Testis (tissue), 3 donors: Measurements from ENCODE around the gene SCARB2. TPM values are rescaled to one million over a fixed set of nuclear protein-coding genes. Genes with fewer than 3 reads are reported as not detected.

ENCODE experiments used
- DNase-seq: peaks from one replicate; pipeline ENCODE4 v3.0.0-alpha.2; 2019
- H3K27ac ChIP-seq, 2 donors: fragments of 200-600 bp; sonication (generic); one replicate each; pipeline ENCODE4 v1.5.1; 2019
- H3K27me3 ChIP-seq: fragments of 200-600 bp; sonication (generic); one replicate; pipeline ENCODE4 v1.5.1; 2019
- H3K36me3 ChIP-seq: fragments of 200-600 bp; sonication (generic); one replicate; pipeline ENCODE4 v1.5.1; 2017; ENCODE audit warnings: low read depth; ENCODE audit errors: missing control alignments
- H3K4me1 ChIP-seq: fragments of 200-600 bp; sonication (generic); one replicate; pipeline ENCODE4 v1.5.1; 2019
- H3K4me3 ChIP-seq, 2 donors: fragments of 200-600 bp; sonication (generic); one replicate each; pipeline ENCODE4 v1.5.1; 2017 to 2019
- H3K9me3 ChIP-seq: fragments of 200-600 bp; sonication (generic); one replicate; pipeline ENCODE4 v1.5.1; 2017
- POLR2A ChIP-seq: fragments of 450-650 bp; IDR thresholded peaks from one replicate; pipeline ENCODE4 v1.6.1; 2017; ENCODE audit warnings: antibody characterized with exemption, mild to moderate bottlenecking, moderate library complexity
- WGBS, 2 donors: methylation state at CpG; one replicate each; pipeline ENCODE4 v1.1.5; 2018; 5-methylcytosine and 5-hydroxymethylcytosine counted together
- intact Hi-C: fragments of 100-400 bp; cut with DNase I; formaldehyde crosslinking; loops from one replicate; pipeline ENCODE4 v1.15.1; 2023; ENCODE audit warnings: low total_unique reads
- polyA plus RNA-seq: library from polyadenylated mRNA; stranded (reverse); fragments of 350-450 nt; fragmentation: Illumina TruSeq; extraction: RNeasy Lipid Tissue Mini Kit (QIAGEN cat#74804); gene quantifications from one replicate; pipeline ENCODE4 v1.2.3, GENCODE V29; 2014; ENCODE audit warnings: low read depth, low replicate concordance; ENCODE audit not compliant: insufficient read depth
- total RNA-seq, 2 donors: library from RNA; depleted of rRNA; stranded (reverse); fragments of >200 nt; gene quantifications; one replicate each; pipeline ENCODE4 v1.2.3, GENCODE V29; 2016
- TF ChIP-seq, protein P1 (sequence below), 3 experiments: fragments of 450-650 bp in 2 of 3; fragments of 200-600 bp in 1 of 3; sonication (generic) in 1 of 3; IDR thresholded peaks; one replicate each; pipeline ENCODE4 v1.5.1; 2016 to 2019; ENCODE audit warnings: antibody characterized with exemption in 3 of 3, mild to moderate bottlenecking in 2 of 3, moderate library complexity in 1 of 3

Gene SCARB2
- total and polyA plus RNA-seq, 3 donors from 2014 or later, result 79.0 to 115 (median 115) TPM

- H3K4me1 ChIP-seq, result peaks cover 68% of the 10 kb centered on the region
- TF ChIP-seq, protein P1, sequence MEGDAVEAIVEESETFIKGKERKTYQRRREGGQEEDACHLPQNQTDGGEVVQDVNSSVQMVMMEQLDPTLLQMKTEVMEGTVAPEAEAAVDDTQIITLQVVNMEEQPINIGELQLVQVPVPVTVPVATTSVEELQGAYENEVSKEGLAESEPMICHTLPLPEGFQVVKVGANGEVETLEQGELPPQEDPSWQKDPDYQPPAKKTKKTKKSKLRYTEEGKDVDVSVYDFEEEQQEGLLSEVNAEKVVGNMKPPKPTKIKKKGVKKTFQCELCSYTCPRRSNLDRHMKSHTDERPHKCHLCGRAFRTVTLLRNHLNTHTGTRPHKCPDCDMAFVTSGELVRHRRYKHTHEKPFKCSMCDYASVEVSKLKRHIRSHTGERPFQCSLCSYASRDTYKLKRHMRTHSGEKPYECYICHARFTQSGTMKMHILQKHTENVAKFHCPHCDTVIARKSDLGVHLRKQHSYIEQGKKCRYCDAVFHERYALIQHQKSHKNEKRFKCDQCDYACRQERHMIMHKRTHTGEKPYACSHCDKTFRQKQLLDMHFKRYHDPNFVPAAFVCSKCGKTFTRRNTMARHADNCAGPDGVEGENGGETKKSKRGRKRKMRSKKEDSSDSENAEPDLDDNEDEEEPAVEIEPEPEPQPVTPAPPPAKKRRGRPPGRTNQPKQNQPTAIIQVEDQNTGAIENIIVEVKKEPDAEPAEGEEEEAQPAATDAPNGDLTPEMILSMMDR (IDR thresholded peaks at IDR 0.05), result no peak
- no peaks in the 10 kb centered on the region for H3K36me3 ChIP-seq
These were observed 15.0 kb downstream of the SCARB2 start for GRCh38 chr4:76198411-76199237.

GRCh38 chr4:76197971-76198410 lies 15.6 kb downstream of the SCARB2 start:
- peak overlapping the region; percentile 75 to 79 for H3K27ac ChIP-seq
- H3K27me3 ChIP-seq, result no peaks in the 10 kb centered on the region
- no peak overlapping the region for H3K4me3 ChIP-seq
- H3K4me1 ChIP-seq, result peaks cover 70% of the 10 kb centered on the region
- DNase-seq, result peak; percentile 87
- H3K9me3 ChIP-seq, result no peaks in the 10 kb centered on the region
- no peaks in the 10 kb centered on the region for H3K36me3 ChIP-seq
- intact Hi-C loops, result no loop called here
- TF ChIP-seq POLR2A, result no peak
- TF ChIP-seq, protein P1 (IDR thresholded peaks at IDR 0.05), result no peak
- WGBS, 2 donors, result 14 to 61% methylated on average over 5 of the region's 5 CpGs

More at GRCh38 chr4:76198411-76199237, 15.0 kb downstream of the SCARB2 start:
- no peak overlapping the region for H3K4me3 ChIP-seq
- peak overlapping the region; percentile 75 to 79 for H3K27ac ChIP-seq
- no peaks in the 10 kb centered on the region for H3K27me3 ChIP-seq
- 32 to 46% methylated on average over 4 of the region's 4 CpGs for WGBS, 2 donors
- intact Hi-C loops, result no loop called here
- no peaks in the 10 kb centered on the region for H3K9me3 ChIP-seq
- peak; percentile 63 for DNase-seq

GRCh38 chr4:76197031-76197743 lies 16.4 kb downstream of the SCARB2 start:
- no peak for DNase-seq
- Histone ChIP-seq H3K27ac (peak overlapping the region; percentile 75 to 79), H3K4me3 (no peak overlapping the region), H3K9me3 (no peaks in the 10 kb centered on the region), H3K27me3 (no peaks in the 10 kb centered on the region), H3K36me3 (no peaks in the 10 kb centered on the region), H3K4me1 (peaks cover 70% of the 10 kb centered on the region)
- intact Hi-C loops, result no loop called here
- 45 to 56% methylated on average over 8 to 10 of the region's 10 CpGs for WGBS, 2 donors
- TF ChIP-seq, protein P1 (IDR thresholded peaks at IDR 0.05), result no peak
- TF ChIP-seq POLR2A, result no peak

GRCh38 chr4:76196376-76196775 lies 17.2 kb downstream of the SCARB2 start:
- DNase-seq, result no peak
- no peaks in the 10 kb centered on the region for H3K27me3 ChIP-seq
- intact Hi-C loops, result no loop called here
- peaks cover 70% of the 10 kb centered on the region for H3K4me1 ChIP-seq
- H3K27ac ChIP-seq, result peak overlapping the region; percentile 75 to 79
- H3K36me3 ChIP-seq, result no peaks in the 10 kb centered on the region
- no peaks in the 10 kb centered on the region for H3K9me3 ChIP-seq
- H3K4me3 ChIP-seq, result no peak overlapping the region
- WGBS, 2 donors, result 93 to 96% methylated on average over 2 of the region's 2 CpGs
- TF ChIP-seq, protein P1 (IDR thresholded peaks at IDR 0.05), result no peak
- no peak for TF ChIP-seq POLR2A
